HCT116 (cell line): ENCODE results near the gene PIGL. TPM values are rescaled to one million over a fixed set of nuclear protein-coding genes. Genes with fewer than 3 reads are reported as not detected.

Experiments used
- ATAC-seq: fragments of 200-7000 bp; cut with Tn5 transposase; 2 replicates; pipeline ENCODE4 v1.9.1; 2020; ENCODE audit warnings: mild to moderate bottlenecking, moderate library complexity
- BruUV-seq: library from RNA; stranded (reverse); fragments of 400-500 nt; replicated peaks from 2 replicates; lab custom pipeline; 2021; lab: Mats Ljungman, UMichigan
- CTCF ChIA-PET: fragments of 300-600 bp; sonication (Branson Sonifier 250); formaldehyde crosslinking; loops from one replicate; lab custom pipeline; 2021; ENCODE audit warnings: antibody characterized with exemption; lab: Charles Lee
- POLR2A ChIA-PET: fragments of 300-600, 350-600 bp; sonication (Branson Sonifier 250); formaldehyde crosslinking; loops from one replicate; lab custom pipeline; 2021; ENCODE audit warnings: antibody characterized with exemption; lab: Charles Lee
- RAD21 ChIA-PET, 2 experiments: fragments of 300-600 bp; sonication (Branson Sonifier 250); formaldehyde crosslinking; loops; one replicate each; lab custom pipeline; 2023; ENCODE audit warnings: low total read pairs in 2 of 2; ENCODE audit not compliant: uncharacterized antibody in 2 of 2, unreplicated experiment in 2 of 2, low non-redundant PET in 1 of 2; lab: Charles Lee
- DNase-seq: peaks from one replicate; pipeline ENCODE4 v3.0.0-alpha.2; 2010; ENCODE audit warnings: low read depth, low spot score
- H2AFZ ChIP-seq: fragments of 200-600 bp; shearing (Covaris generic), sonication (generic); 2 replicates; pipeline ENCODE4 v1.6.1; 2017; ENCODE audit warnings: low read depth, mixed run types, mixed read lengths, antibody characterized with exemption, low read length; ENCODE audit not compliant: poor library complexity, severe bottlenecking
- H3K27ac ChIP-seq: 2 replicates; pipeline ENCODE4 v1.5.1; 2012; ENCODE audit warnings: low read depth, low read length
- H3K27me3 ChIP-seq: fragments of 200-600 bp; sonication (generic); 2 replicates; pipeline ENCODE4 v1.6.1; 2016; ENCODE audit warnings: mixed run types, low read length, mixed read lengths; ENCODE audit not compliant: insufficient read depth
- H3K36me3 ChIP-seq, 2 experiments: fragments of 200-500 bp in 1 of 2; fragments of 200-600 bp in 1 of 2; sonication (Bioruptor generic) in 1 of 2; sonication (generic) in 1 of 2; 2 replicates each; pipeline versions ENCODE4 v1.5.1 to v1.6.1; 2014 to 2016; ENCODE audit warnings: low read length in 2 of 2, inconsistent platforms in 1 of 2, mixed read lengths in 1 of 2, mixed run types in 1 of 2; ENCODE audit not compliant: insufficient read depth in 2 of 2, control insufficient read depth in 1 of 2
- H3K4me1 ChIP-seq, 2 experiments: fragments of 200-600 bp in 1 of 2; sonication (generic) in 1 of 2; 2 replicates each; pipeline versions ENCODE4 v1.5.1 to v1.6.1; 2012 to 2017; ENCODE audit warnings: low read length in 2 of 2, inconsistent platforms in 1 of 2, mild to moderate bottlenecking in 1 of 2, mixed read lengths in 1 of 2, mixed run types in 1 of 2, moderate library complexity in 1 of 2; ENCODE audit not compliant: insufficient read depth in 2 of 2, control insufficient read depth in 1 of 2
- H3K4me2 ChIP-seq: fragments of 200-600 bp; sonication (generic); 2 replicates; pipeline ENCODE4 v1.6.1; 2017; ENCODE audit warnings: mixed run types, low read length, mixed read lengths
- H3K4me3 ChIP-seq, 2 experiments: fragments of 200-600 bp in 1 of 2; sonication (generic) in 1 of 2; replicated peaks in 1 of 2; 2 replicates each; pipeline ENCODE4 v1.5.1; 2011 to 2016; ENCODE audit warnings: low read length in 2 of 2, control low read depth in 1 of 2, low read depth in 1 of 2, mild to moderate bottlenecking in 1 of 2, mixed read lengths in 1 of 2, mixed run types in 1 of 2
- H3K79me2 ChIP-seq: fragments of 200-600 bp; sonication (generic); 2 replicates; pipeline ENCODE4 v1.6.1; 2017; ENCODE audit warnings: mild to moderate bottlenecking, mixed run types, low read length, moderate library complexity, mixed read lengths; ENCODE audit not compliant: insufficient read depth
- H3K9ac ChIP-seq: fragments of 200-600 bp; sonication (generic); 2 replicates; pipeline ENCODE4 v1.6.1; 2016; ENCODE audit warnings: low read length, mixed read lengths
- H3K9me2 ChIP-seq: fragments of 200-600 bp; sonication (generic), shearing (Covaris generic); 2 replicates; pipeline ENCODE4 v1.6.1; 2017; ENCODE audit warnings: mixed run types, mild to moderate bottlenecking, moderate library complexity; ENCODE audit not compliant: insufficient read depth
- H3K9me3 ChIP-seq, 2 experiments: fragments of 200-500 bp in 1 of 2; fragments of 200-600 bp in 1 of 2; sonication (Bioruptor generic) in 1 of 2; sonication (generic) in 1 of 2; 2 replicates each; pipeline ENCODE4 v1.6.1; 2014 to 2017; ENCODE audit warnings: low read length in 2 of 2, mixed read lengths in 2 of 2, inconsistent platforms in 1 of 2, low read depth in 1 of 2, mild to moderate bottlenecking in 1 of 2, mixed run types in 1 of 2, moderate library complexity in 1 of 2; ENCODE audit not compliant: control insufficient read depth in 1 of 2, insufficient read depth in 1 of 2
- H4K20me1 ChIP-seq: fragments of 200-600 bp; sonication (generic), shearing (Covaris generic); 2 replicates; pipeline ENCODE4 v1.6.1; 2017; ENCODE audit warnings: mixed run types, mild to moderate bottlenecking, moderate library complexity; ENCODE audit not compliant: insufficient read depth
- CBX3 ChIP-seq: IDR thresholded peaks from 2 replicates; pipeline ENCODE4 v1.6.1; 2012; ENCODE audit warnings: low read depth
- CEBPB ChIP-seq: IDR thresholded peaks from 2 replicates; pipeline ENCODE4 v1.6.1; 2012; ENCODE audit warnings: low read depth
- CTCF ChIP-seq, 3 experiments: fragments of 200-600 bp in 1 of 3; sonication (generic) in 1 of 3; IDR thresholded peaks in 2 of 3; conservative IDR thresholded peaks in 1 of 3; 2 replicates each; pipeline ENCODE4 v1.5.1; 2012 to 2017; ENCODE audit warnings: low read depth in 2 of 3, low read length in 2 of 3, antibody characterized with exemption in 1 of 3, borderline replicate concordance in 1 of 3, control low read depth in 1 of 3, mild to moderate bottlenecking in 1 of 3, mixed read lengths in 1 of 3, mixed run types in 1 of 3, moderate library complexity in 1 of 3; ENCODE audit not compliant: insufficient read depth in 1 of 3
- EGR1 ChIP-seq: IDR thresholded peaks from 2 replicates; pipeline ENCODE4 v1.6.1; 2012; ENCODE audit warnings: low read depth
- ELF1 ChIP-seq: IDR thresholded peaks from 2 replicates; pipeline ENCODE4 v1.6.1; 2012; ENCODE audit warnings: low read depth, borderline replicate concordance
- EZH2 ChIP-seq: fragments of 200-600 bp; sonication (generic); IDR thresholded peaks from 2 replicates; pipeline ENCODE4 v1.6.1; 2017; ENCODE audit warnings: antibody characterized with exemption, mixed run types
- JUND ChIP-seq: IDR thresholded peaks from 2 replicates; pipeline ENCODE4 v1.6.1; 2012
- MAX ChIP-seq: IDR thresholded peaks from 2 replicates; pipeline ENCODE4 v1.6.1; 2012
- RAD21 ChIP-seq: IDR thresholded peaks from 2 replicates; pipeline ENCODE4 v1.6.1; 2012; ENCODE audit warnings: low read depth, mild to moderate bottlenecking
- REST ChIP-seq: IDR thresholded peaks from 2 replicates; pipeline ENCODE4 v1.6.1; 2012; ENCODE audit warnings: low read depth
- SIN3A ChIP-seq: IDR thresholded peaks from 2 replicates; pipeline ENCODE4 v1.6.1; 2012; ENCODE audit warnings: low read depth
- SP1 ChIP-seq: IDR thresholded peaks from 2 replicates; pipeline ENCODE4 v1.6.1; 2012; ENCODE audit warnings: low read depth
- YY1 ChIP-seq: IDR thresholded peaks from 2 replicates; pipeline ENCODE4 v1.6.1; 2011; ENCODE audit warnings: low read length, low read depth, moderate library complexity, mild to moderate bottlenecking; ENCODE audit not compliant: insufficient replicate concordance; ENCODE audit errors: extremely low read depth
- ZBTB33 ChIP-seq: IDR thresholded peaks from 2 replicates; pipeline ENCODE4 v1.6.1; 2011; ENCODE audit warnings: mild to moderate bottlenecking, low read length, moderate library complexity; ENCODE audit not compliant: insufficient replicate concordance; ENCODE audit errors: extremely low read depth
- ZNF274 ChIP-seq: fragments of 200-500 bp; sonication (Bioruptor generic); IDR thresholded peaks from 2 replicates; pipeline ENCODE4 v1.6.1; 2014; ENCODE audit warnings: mild to moderate bottlenecking, low read depth, low read length, inconsistent platforms
- intact Hi-C: fragments of 100-400 bp; cut with micrococcal nuclease; formaldehyde crosslinking; loops from 2 replicates; pipeline ENCODE4 v1.10.0; 2022
- total RNA-seq: library from RNA; stranded (reverse); gene quantifications from one replicate; pipeline ENCODE4 v1.2.1, GENCODE V29; 2021; ENCODE audit not compliant: unreplicated experiment

Gene PIGL
- total RNA-seq, 1 experiment from 2014 or later: 36.8 TPM

GRCh38 chr17:16319969-16320368 lies 103.0 kb downstream of the PIGL start (continued):
- TF ChIP-seq YY1: no peak
- no peak for TF ChIP-seq ELF1
- no peak for TF ChIP-seq ZNF274
- no peak for TF ChIP-seq SP1
- no peak for TF ChIP-seq ZBTB33

- no peak overlapping the region for H3K9ac ChIP-seq
- H3K9me2 ChIP-seq: no peaks in the 10 kb centered on the region
- no peak overlapping the region for H3K4me3 ChIP-seq
- no peaks in the 10 kb centered on the region for H3K4me1 ChIP-seq
- no peak for TF ChIP-seq MAX
- no peak for TF ChIP-seq CBX3
- no peak for TF ChIP-seq SIN3A
- no peak for TF ChIP-seq JUND
- no peak for TF ChIP-seq REST
- TF ChIP-seq CTCF (IDR thresholded peaks at IDR 0.05 in 2 of 3, conservative IDR thresholded peaks at IDR 0.05 in 1 of 3; ENCODE audit: borderline replicate concordance in 1 of 3, insufficient read depth in 1 of 3, low read depth in 2 of 3, low read length in 2 of 3): no peak
- TF ChIP-seq EGR1: no peak
- TF ChIP-seq SP1: no peak
- no peak for TF ChIP-seq CEBPB
- no peak for TF ChIP-seq RAD21
- TF ChIP-seq EZH2: no peak
- RAD21 ChIA-PET: no interaction called here
- no peaks in the 10 kb centered on the region for H3K79me2 ChIP-seq
- H3K9me3 ChIP-seq: no peaks in the 10 kb centered on the region
- ATAC-seq (no peak), DNase-seq (no peak)
- no peak overlapping the region for H2AFZ ChIP-seq
- intact Hi-C loops: no loop called here
- H4K20me1 ChIP-seq: no peaks in the 10 kb centered on the region
- no peak overlapping the region for H3K4me2 ChIP-seq
- H3K27ac ChIP-seq: no peak overlapping the region
- no peaks in the 10 kb centered on the region for H3K27me3 ChIP-seq
- CTCF ChIA-PET: no interaction called here
- peaks cover 0 to 9% of the 10 kb centered on the region in 2 experiments; a peak in 2 of 4 replicates for H3K36me3 ChIP-seq
- POLR2A ChIA-PET: no interaction called here
- BruUV-seq: no TSS peak
Measured at GRCh38 chr17:16322636-16323035, 105.6 kb downstream of the PIGL start.
